ENCODE measurements around the gene SMC1B. TPM values are rescaled to one million over a fixed set of nuclear protein-coding genes. Genes with fewer than 3 reads are reported as not detected.
A peak's percentile ranks its signal among the peaks of the same experiment; 100 is the strongest.
"Not testable (repeated sequence)": the region's sequence is repeated elsewhere in the genome, so short reads cannot be mapped to it uniquely, and the experiment has no call there.

The SMC1B gene
- total and polyA plus RNA-seq, 4 donors, result 0.08 to 0.14 (median 0.11) TPM; not detected in 1

DNA sequence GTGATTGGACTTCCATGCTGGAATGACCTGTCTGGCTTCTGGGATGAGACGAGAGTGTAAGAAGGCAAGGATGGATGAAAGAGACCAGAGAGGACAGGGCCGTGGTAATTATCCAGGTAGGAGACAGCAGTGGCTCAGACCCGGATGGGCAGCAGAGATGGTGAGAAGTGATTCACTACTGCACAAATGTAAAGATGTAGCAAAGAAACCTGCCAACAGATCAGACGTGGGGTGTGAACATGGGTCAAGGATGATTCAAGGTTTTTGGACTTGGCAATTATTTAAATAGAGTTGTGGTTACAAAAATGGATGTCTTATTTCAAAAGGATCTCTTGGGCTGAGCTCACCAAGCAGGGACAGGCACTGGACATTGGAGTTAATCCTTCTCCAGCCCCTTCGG, 32.8 kb upstream of the SMC1B start:
- no peak overlapping the region for H3K4me3 ChIP-seq (ENCODE audit: low read depth, low read length)
- H3K36me3 ChIP-seq (ENCODE audit: control insufficient read depth, insufficient read depth, low read length), result no peaks in the 10 kb centered on the region
- no peak overlapping the region for H3K27ac ChIP-seq (ENCODE audit: low read depth, low read length)
- 83% methylated on average over 5 of the region's 5 CpGs for WGBS (ENCODE audit: insufficient coverage)
- H3K4me1 ChIP-seq (ENCODE audit: control insufficient read depth, insufficient read depth, low read length), result peaks cover 9% of the 10 kb centered on the region
- no peaks in the 10 kb centered on the region for H3K9me3 ChIP-seq (ENCODE audit: control insufficient read depth, insufficient read depth, low read length)
- DNase-seq (ENCODE audit: low read depth in 4 of 6, low spot score in 6 of 6), result no peak
- H3K27me3 ChIP-seq (ENCODE audit: control insufficient read depth, insufficient read depth, low read length), result no peaks in the 10 kb centered on the region

DNA sequence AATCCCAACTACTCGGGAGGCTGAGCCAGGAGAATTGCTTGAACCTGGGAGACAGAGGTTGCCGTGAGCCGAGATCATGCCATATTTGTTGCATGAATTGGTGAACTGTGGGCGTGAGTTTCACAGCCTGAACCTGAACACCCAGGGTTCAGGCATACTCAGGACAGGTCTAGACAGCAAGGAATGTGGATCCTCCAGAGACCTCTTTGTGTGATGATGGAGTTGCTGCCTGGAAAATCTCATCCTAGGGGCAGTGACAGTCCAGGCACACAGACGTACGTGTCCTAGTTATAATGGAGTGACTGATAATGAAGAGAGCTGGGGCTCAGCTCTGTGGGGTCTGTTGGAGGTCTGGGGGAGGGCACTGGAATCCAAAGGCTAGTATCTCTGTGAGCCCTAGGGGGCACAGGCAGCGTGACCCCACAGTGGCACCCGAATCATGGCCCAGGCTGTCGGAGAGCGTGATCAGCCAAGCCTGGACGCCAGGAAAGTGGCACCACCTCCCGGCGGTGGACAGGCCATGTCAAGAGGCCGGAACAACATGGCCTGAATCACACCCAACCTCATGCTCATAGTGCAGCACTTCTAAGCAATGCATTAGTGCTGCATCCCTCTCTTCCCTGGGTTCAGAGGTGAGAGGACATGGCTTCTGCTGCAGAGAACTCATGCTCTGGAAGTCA, 31.8 kb upstream of the SMC1B start:
- DNase-seq (ENCODE audit: low read depth in 4 of 6, low spot score in 6 of 6), result no peak
- WGBS (ENCODE audit: insufficient coverage), result 95% methylated on average over 13 of the region's 14 CpGs
- H3K4me3 ChIP-seq (ENCODE audit: low read depth, low read length), result no peak overlapping the region

DNA sequence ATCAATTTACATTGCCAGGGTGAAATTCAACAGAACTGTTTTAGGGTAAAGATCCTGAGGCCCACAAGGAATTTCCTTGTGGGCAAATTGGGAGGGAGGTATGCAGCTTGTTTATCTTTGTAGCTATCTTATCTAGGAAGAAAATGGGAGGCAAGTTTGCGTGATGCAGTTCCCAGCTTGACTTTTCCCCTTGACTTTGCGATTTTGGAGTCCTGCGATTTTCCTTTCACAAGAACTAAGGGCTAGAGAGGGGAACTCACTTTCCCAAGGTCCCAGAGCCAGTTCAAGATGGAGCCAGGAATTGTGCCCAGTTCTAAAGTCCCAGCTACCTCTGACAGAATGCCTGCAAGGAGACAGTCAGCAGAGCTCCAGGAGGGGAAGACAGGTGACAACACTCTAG, 30.8 kb upstream of the SMC1B start:
- H3K9me3 ChIP-seq (ENCODE audit: control insufficient read depth, insufficient read depth, low read length), result no peaks in the 10 kb centered on the region
- DNase-seq (ENCODE audit: low read depth in 4 of 6, low spot score in 6 of 6), result no peak
- H3K27ac ChIP-seq (ENCODE audit: low read depth, low read length), result no peak overlapping the region
- no peak overlapping the region for H3K4me3 ChIP-seq (ENCODE audit: low read depth, low read length)
- WGBS (ENCODE audit: insufficient coverage), result 87% methylated on average over 3 of the region's 3 CpGs
- H3K4me1 ChIP-seq (ENCODE audit: control insufficient read depth, insufficient read depth, low read length), result peaks cover 12% of the 10 kb centered on the region
- H3K27me3 ChIP-seq (ENCODE audit: control insufficient read depth, insufficient read depth, low read length), result no peaks in the 10 kb centered on the region
- H3K36me3 ChIP-seq (ENCODE audit: control insufficient read depth, insufficient read depth, low read length), result no peaks in the 10 kb centered on the region

More for the DNA sequence above, 31.8 kb upstream of the SMC1B start:
- H3K27me3 ChIP-seq (ENCODE audit: control insufficient read depth, insufficient read depth, low read length), result no peaks in the 10 kb centered on the region
- H3K27ac ChIP-seq (ENCODE audit: low read depth, low read length), result no peak overlapping the region
- no peaks in the 10 kb centered on the region for H3K36me3 ChIP-seq (ENCODE audit: control insufficient read depth, insufficient read depth, low read length)
- peaks cover 12% of the 10 kb centered on the region for H3K4me1 ChIP-seq (ENCODE audit: control insufficient read depth, insufficient read depth, low read length)
- no peaks in the 10 kb centered on the region for H3K9me3 ChIP-seq (ENCODE audit: control insufficient read depth, insufficient read depth, low read length)

DNA sequence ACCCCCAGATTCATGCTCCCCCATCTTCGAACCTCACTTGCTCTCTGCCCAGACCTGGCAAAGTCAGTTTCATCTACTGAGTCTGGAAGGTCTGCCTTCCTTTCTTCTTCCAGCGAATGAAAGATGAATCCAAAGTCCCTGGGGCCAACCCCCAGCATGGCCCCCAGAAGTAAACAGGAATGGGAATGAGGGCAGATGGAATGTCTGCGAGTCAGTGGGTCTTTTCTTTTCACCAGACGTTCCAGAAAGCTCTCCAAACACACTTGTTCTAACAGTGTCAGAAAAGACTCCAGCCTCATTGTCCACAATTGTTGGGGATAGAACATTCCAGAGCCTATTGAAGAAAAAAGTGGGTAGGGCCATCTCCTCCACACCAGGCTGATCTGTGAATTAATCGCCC, 28.7 kb upstream of the SMC1B start:
- H3K27ac ChIP-seq (ENCODE audit: low read depth, low read length), result no peak overlapping the region
- H3K27me3 ChIP-seq (ENCODE audit: control insufficient read depth, insufficient read depth, low read length), result no peaks in the 10 kb centered on the region
- DNase-seq (ENCODE audit: low read depth in 4 of 6, low spot score in 6 of 6), result no peak
- H3K4me1 ChIP-seq (ENCODE audit: control insufficient read depth, insufficient read depth, low read length), result peaks cover 5% of the 10 kb centered on the region
- WGBS (ENCODE audit: insufficient coverage), result 78% methylated on average over 1 of the region's 5 CpGs
- H3K9me3 ChIP-seq (ENCODE audit: control insufficient read depth, insufficient read depth, low read length), result no peaks in the 10 kb centered on the region
- H3K4me3 ChIP-seq (ENCODE audit: low read depth, low read length), result no peak overlapping the region
- no peaks in the 10 kb centered on the region for H3K36me3 ChIP-seq (ENCODE audit: control insufficient read depth, insufficient read depth, low read length)

DNA sequence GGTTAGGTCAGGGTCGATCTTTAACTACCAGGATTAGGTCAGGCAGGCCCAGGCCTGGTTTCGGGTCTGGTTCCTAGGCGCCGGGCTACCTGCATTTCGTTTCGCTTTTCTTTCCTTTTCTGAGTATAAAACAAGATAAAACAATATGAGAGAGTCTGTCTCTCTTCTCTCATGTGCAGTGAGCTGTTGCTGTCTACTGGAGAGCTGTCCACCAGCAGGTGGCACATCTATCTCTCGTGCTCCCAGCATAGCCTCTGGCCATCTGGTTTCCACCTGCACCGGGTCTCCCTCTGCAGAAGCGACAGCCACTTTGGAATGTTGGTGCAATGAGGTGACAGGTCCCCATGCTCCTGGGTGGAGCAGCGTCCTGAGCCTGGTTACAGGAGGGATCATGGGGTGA, 27.7 kb upstream of the SMC1B start:
- WGBS (ENCODE audit: insufficient coverage), result 48% methylated on average over 5 of the region's 10 CpGs

DNA sequence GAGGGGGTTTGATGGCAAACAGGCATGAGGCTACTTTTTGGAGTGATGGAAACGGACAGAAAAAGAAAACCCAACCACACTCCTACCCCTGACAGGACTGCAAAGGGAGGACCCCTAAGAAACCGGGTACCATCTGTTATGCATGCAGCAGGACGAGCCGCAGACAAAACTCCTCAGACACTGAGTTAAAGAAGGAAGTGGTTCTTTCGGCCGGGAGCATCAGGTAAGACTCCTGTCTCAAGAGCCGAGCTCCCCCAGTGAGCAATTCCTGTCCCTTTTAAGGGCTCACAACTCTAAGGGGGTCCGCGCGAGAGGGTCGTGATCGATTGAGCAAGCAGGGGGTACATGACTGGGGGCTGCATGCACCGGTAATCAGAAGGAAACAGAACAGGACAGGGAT, 27.3 kb upstream of the SMC1B start:
- not testable (repeated sequence) for H3K36me3 ChIP-seq (ENCODE audit: control insufficient read depth, insufficient read depth, low read length); H3K4me1 ChIP-seq (ENCODE audit: control insufficient read depth, insufficient read depth, low read length); H3K27me3 ChIP-seq (ENCODE audit: control insufficient read depth, insufficient read depth, low read length); H3K9me3 ChIP-seq (ENCODE audit: control insufficient read depth, insufficient read depth, low read length); H3K4me3 ChIP-seq (ENCODE audit: low read depth, low read length); DNase-seq (ENCODE audit: low read depth in 4 of 6, low spot score in 6 of 6); H3K27ac ChIP-seq (ENCODE audit: low read depth, low read length)
- WGBS (ENCODE audit: insufficient coverage), result 89% methylated on average over 11 of the region's 13 CpGs

More for the DNA sequence above, 27.7 kb upstream of the SMC1B start:
- no peaks in the 10 kb centered on the region for H3K36me3 ChIP-seq (ENCODE audit: control insufficient read depth, insufficient read depth, low read length)
- no peaks in the 10 kb centered on the region for H3K27me3 ChIP-seq (ENCODE audit: control insufficient read depth, insufficient read depth, low read length)
- H3K9me3 ChIP-seq (ENCODE audit: control insufficient read depth, insufficient read depth, low read length), result no peaks in the 10 kb centered on the region
- no peak overlapping the region for H3K27ac ChIP-seq (ENCODE audit: low read depth, low read length)
- H3K4me3 ChIP-seq (ENCODE audit: low read depth, low read length), result no peak overlapping the region
- peak in 4 of 6 donors; percentile 23 to 84 (median 60) for DNase-seq (ENCODE audit: low read depth in 4 of 6, low spot score in 6 of 6)
- peaks cover 5% of the 10 kb centered on the region for H3K4me1 ChIP-seq (ENCODE audit: control insufficient read depth, insufficient read depth, low read length)

DNA sequence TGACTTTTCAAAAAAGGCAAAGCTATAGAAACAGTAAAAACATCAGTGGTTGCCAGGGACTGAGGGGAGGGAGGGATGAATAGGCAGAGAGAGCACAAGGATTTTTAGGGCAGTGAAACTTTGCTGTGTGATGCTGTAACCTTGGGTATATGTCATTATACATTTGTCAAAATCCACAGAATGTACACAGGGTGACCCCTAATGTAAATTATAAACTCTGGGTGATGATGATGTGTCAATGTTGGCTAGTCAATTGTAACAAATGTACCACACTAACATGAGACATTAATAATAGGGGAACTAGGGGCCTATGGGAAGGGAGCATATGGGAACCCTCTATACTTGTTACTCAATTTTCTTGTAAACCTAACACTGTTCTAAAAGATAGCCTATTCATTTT, 24.9 kb upstream of the SMC1B start:
- H3K36me3 ChIP-seq (ENCODE audit: control insufficient read depth, insufficient read depth, low read length), result no peaks in the 10 kb centered on the region

DNA sequence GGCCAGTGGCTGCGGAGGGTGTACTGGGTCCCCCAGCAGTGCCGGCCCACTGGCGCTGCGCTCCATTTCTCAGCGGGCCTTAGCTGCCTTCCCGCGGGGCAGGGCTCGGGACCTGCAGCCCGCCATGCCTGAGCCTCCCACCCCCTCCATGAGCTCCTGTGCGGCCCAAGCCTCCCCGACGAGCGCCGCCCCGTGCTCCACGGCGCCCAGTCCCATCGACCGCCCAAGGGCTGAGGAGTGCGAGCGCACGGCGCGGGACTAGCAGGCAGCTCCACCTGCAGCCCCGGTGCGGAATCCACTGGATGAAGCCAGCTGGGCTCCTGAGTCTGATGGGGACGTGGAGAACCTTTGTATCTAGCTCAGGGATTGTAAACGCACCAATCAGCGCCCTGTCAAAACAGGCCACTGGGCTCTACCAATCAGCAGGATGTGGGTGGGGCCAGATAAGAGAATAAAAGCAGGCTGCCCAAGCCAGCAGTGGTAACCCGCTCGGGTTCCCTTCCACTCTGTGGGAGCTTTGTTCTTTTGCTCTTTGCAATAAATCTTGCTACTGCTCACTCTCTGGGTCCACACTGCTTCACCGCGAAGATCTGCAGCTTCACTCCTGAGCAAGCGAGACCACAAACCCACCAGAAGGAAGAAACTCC, 23.6 kb upstream of the SMC1B start:
- not testable (repeated sequence) for H3K27ac ChIP-seq (ENCODE audit: low read depth, low read length); H3K36me3 ChIP-seq (ENCODE audit: control insufficient read depth, insufficient read depth, low read length); H3K9me3 ChIP-seq (ENCODE audit: control insufficient read depth, insufficient read depth, low read length); H3K27me3 ChIP-seq (ENCODE audit: control insufficient read depth, insufficient read depth, low read length); DNase-seq (ENCODE audit: low read depth in 4 of 6, low spot score in 6 of 6); H3K4me3 ChIP-seq (ENCODE audit: low read depth, low read length)
- H3K4me1 ChIP-seq (ENCODE audit: control insufficient read depth, insufficient read depth, low read length), result peaks cover 25% of the 10 kb centered on the region
- 90% methylated on average over 27 of the region's 34 CpGs for WGBS (ENCODE audit: insufficient coverage)

More for the DNA sequence above, 24.9 kb upstream of the SMC1B start:
- no peak overlapping the region for H3K4me3 ChIP-seq (ENCODE audit: low read depth, low read length)
- peaks cover 25% of the 10 kb centered on the region for H3K4me1 ChIP-seq (ENCODE audit: control insufficient read depth, insufficient read depth, low read length)
- DNase-seq (ENCODE audit: low read depth in 4 of 6, low spot score in 6 of 6), result no peak
- no peak overlapping the region for H3K27ac ChIP-seq (ENCODE audit: low read depth, low read length)
- H3K9me3 ChIP-seq (ENCODE audit: control insufficient read depth, insufficient read depth, low read length), result no peaks in the 10 kb centered on the region
- H3K27me3 ChIP-seq (ENCODE audit: control insufficient read depth, insufficient read depth, low read length), result no peaks in the 10 kb centered on the region

DNA sequence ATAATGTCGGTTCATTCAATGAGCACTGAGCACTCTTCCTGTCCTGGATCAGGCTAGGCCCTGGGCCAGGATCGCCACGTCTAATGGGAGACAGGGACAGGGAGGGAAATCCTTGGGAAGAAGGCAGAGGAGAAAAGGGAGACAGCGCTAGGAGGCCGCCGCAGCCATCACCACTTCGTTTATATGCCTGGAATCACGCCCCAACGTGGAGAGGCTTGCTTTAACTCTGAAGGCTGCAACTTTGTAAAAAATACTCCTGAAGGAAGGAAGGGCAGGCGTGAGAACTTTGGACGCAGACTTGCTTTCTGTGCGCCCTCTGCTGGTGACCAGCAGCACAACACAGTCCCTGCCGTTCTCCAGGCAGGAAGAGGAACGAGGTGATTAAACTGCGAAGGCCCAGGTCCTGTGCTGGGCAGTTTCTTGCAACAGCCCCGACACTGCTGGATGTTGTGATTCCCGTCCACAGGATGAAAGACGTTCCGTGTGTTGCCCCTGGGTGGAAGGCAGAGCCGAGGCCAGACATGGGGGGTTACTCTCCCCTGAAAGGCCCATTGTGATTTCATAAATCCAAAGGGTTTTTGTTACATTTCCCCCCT, 22.2 kb upstream of the SMC1B start:
- no peaks in the 10 kb centered on the region for H3K9me3 ChIP-seq (ENCODE audit: control insufficient read depth, insufficient read depth, low read length)
- peaks cover 20% of the 10 kb centered on the region for H3K4me1 ChIP-seq (ENCODE audit: control insufficient read depth, insufficient read depth, low read length)
- H3K27me3 ChIP-seq (ENCODE audit: control insufficient read depth, insufficient read depth, low read length), result no peaks in the 10 kb centered on the region
- WGBS (ENCODE audit: insufficient coverage), result 7% methylated on average over 15 of the region's 20 CpGs
- H3K4me3 ChIP-seq (ENCODE audit: low read depth, low read length), result no peak overlapping the region
- peak; percentile 62 to 96 (median 79) for DNase-seq (ENCODE audit: low read depth in 4 of 6, low spot score in 6 of 6)
- no peaks in the 10 kb centered on the region for H3K36me3 ChIP-seq (ENCODE audit: control insufficient read depth, insufficient read depth, low read length)
- peak overlapping the region; percentile 67 for H3K27ac ChIP-seq (ENCODE audit: low read depth, low read length)

DNA sequence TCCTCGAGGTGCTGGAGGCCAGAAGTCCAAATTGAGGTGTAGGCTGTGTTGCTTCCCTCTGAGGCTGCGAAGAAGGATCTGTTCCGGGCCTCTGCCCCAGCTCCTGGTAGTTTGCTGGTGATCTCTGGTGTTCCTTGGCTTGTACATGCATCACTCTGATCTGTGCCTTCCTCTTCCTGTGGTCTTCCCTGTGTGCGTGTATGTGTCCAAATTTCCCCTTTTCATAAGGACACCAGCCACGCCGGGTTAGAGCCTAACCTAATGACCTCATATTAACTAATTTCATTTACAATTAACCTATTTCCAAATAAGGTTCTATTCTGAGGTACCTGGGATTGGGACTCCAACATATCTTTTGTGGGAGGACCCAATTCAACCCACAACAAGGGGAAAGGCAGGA, 21.6 kb upstream of the SMC1B start:
- H3K9me3 ChIP-seq (ENCODE audit: control insufficient read depth, insufficient read depth, low read length), result no peaks in the 10 kb centered on the region

More for the DNA sequence above, 21.6 kb upstream of the SMC1B start:
- no peak overlapping the region for H3K4me3 ChIP-seq (ENCODE audit: low read depth, low read length)
- no peak overlapping the region for H3K27ac ChIP-seq (ENCODE audit: low read depth, low read length)
- no peak for DNase-seq (ENCODE audit: low read depth in 4 of 6, low spot score in 6 of 6)
- WGBS (ENCODE audit: insufficient coverage), result 95% methylated on average over 4 of the region's 6 CpGs
- H3K36me3 ChIP-seq (ENCODE audit: control insufficient read depth, insufficient read depth, low read length), result peaks cover 3% of the 10 kb centered on the region
- H3K27me3 ChIP-seq (ENCODE audit: control insufficient read depth, insufficient read depth, low read length), result no peaks in the 10 kb centered on the region
- H3K4me1 ChIP-seq (ENCODE audit: control insufficient read depth, insufficient read depth, low read length), result peaks cover 20% of the 10 kb centered on the region
